WTC11 (cell line): ENCODE measurements around the gene MYO18A. TPM values are rescaled to one million over a fixed set of nuclear protein-coding genes. Genes with fewer than 3 reads are reported as not detected.
A peak's percentile ranks its signal among the peaks of the same experiment; 100 is the strongest.

Experiments
- ATAC-seq: fragments of 200-7000 bp; cut with Tn5 transposase; 2 replicates; pipeline ENCODE4 v1.10.0; 2021; ENCODE audit warnings: mild to moderate bottlenecking, moderate library complexity
- CTCF ChIA-PET: fragments of 300-600 bp; sonication (Branson Sonifier 250); formaldehyde crosslinking; loops from one replicate; lab custom pipeline; 2021; ENCODE audit warnings: antibody characterized with exemption; lab: Charles Lee
- POLR2A ChIA-PET: fragments of 350-600 bp; sonication (Branson Sonifier 250); formaldehyde crosslinking; loops from one replicate; lab custom pipeline; 2021; ENCODE audit warnings: antibody characterized with exemption; lab: Charles Lee
- DNase-seq: peaks from one replicate; pipeline ENCODE4 v3.0.0; 2021; ENCODE audit warnings: low spot score
- H3K27ac Mint-ChIP-seq: 2 replicates; pipeline ENCODE4 v1.8.0; 2021; ENCODE audit warnings: mixed read lengths
- H3K27me3 Mint-ChIP-seq: 2 replicates; pipeline ENCODE4 v1.8.0; 2021; ENCODE audit warnings: low read depth, mild to moderate bottlenecking, moderate library complexity, mixed read lengths
- H3K36me3 Mint-ChIP-seq: 2 replicates; pipeline ENCODE4 v1.8.0; 2021; ENCODE audit warnings: mixed read lengths
- H3K4me1 Mint-ChIP-seq: 2 replicates; pipeline ENCODE4 v1.8.0; 2022; ENCODE audit warnings: mixed read lengths
- H3K4me3 Mint-ChIP-seq: 2 replicates; pipeline ENCODE4 v1.8.0; 2021; ENCODE audit warnings: mild to moderate bottlenecking, moderate library complexity, mixed read lengths
- H3K9me3 Mint-ChIP-seq: 2 replicates; pipeline ENCODE4 v1.8.0; 2021; ENCODE audit warnings: mixed read lengths
- AFF4 ChIP-seq: sonication (generic); formaldehyde crosslinking; IDR thresholded peaks from 2 replicates; pipeline ENCODE4 v1.8.1; 2023; ENCODE audit warnings: mild to moderate bottlenecking, missing genetic modification reagents, borderline replicate concordance
- AR ChIP-seq: fragments of 250-450 bp; sonication (Bioruptor Pico); IDR thresholded peaks from 2 replicates; pipeline ENCODE4 v1.9.0; 2021; ENCODE audit warnings: mild to moderate bottlenecking
- ATF1 ChIP-seq: sonication (generic); formaldehyde crosslinking; IDR thresholded peaks from 2 replicates; pipeline ENCODE4 v1.8.1; 2023; ENCODE audit warnings: mild to moderate bottlenecking, moderate library complexity, missing genetic modification reagents
- ATF6 ChIP-seq: sonication (generic); formaldehyde crosslinking; IDR thresholded peaks from 2 replicates; pipeline ENCODE4 v1.8.1; 2023; ENCODE audit warnings: mild to moderate bottlenecking, missing genetic modification reagents
- CDX4 ChIP-seq: fragments of 250-450 bp; sonication (Bioruptor Pico); IDR thresholded peaks from 2 replicates; pipeline ENCODE4 v1.9.0; 2021; ENCODE audit warnings: moderate library complexity, mild to moderate bottlenecking, inconsistent platforms, borderline replicate concordance
- CREM ChIP-seq: sonication (generic); formaldehyde crosslinking; IDR thresholded peaks from 2 replicates; pipeline ENCODE4 v1.8.1; 2022; ENCODE audit warnings: mild to moderate bottlenecking, missing genetic modification reagents, moderate library complexity
- ESRRA ChIP-seq: sonication (generic); formaldehyde crosslinking; IDR thresholded peaks from 2 replicates; pipeline ENCODE4 v1.8.1; 2022; ENCODE audit warnings: mild to moderate bottlenecking, missing genetic modification reagents, borderline replicate concordance
- ETV6 ChIP-seq: sonication (generic); formaldehyde crosslinking; IDR thresholded peaks from 2 replicates; pipeline ENCODE4 v1.8.1; 2022; ENCODE audit warnings: mild to moderate bottlenecking, missing genetic modification reagents
- HMGA2 ChIP-seq: fragments of 250-450 bp; sonication (Bioruptor Pico); IDR thresholded peaks from 2 replicates; pipeline ENCODE4 v1.4.0; 2021; ENCODE audit warnings: mild to moderate bottlenecking, moderate library complexity
- JUN ChIP-seq: sonication (generic); formaldehyde crosslinking; IDR thresholded peaks from 2 replicates; pipeline ENCODE4 v1.8.0; 2023; ENCODE audit warnings: mild to moderate bottlenecking, missing genetic modification reagents
- NR1H2 ChIP-seq: sonication (generic); formaldehyde crosslinking; IDR thresholded peaks from 2 replicates; pipeline ENCODE4 v1.9.0; 2021; ENCODE audit warnings: mild to moderate bottlenecking, moderate library complexity, missing genetic modification reagents
- TCF7 ChIP-seq: sonication (generic); formaldehyde crosslinking; IDR thresholded peaks from 2 replicates; pipeline ENCODE4 v1.8.0; 2022; ENCODE audit warnings: mild to moderate bottlenecking, low read depth, missing genetic modification reagents, moderate library complexity
- TP53 ChIP-seq: sonication (generic); formaldehyde crosslinking; IDR thresholded peaks from 2 replicates; pipeline ENCODE4 v1.8.1; 2023; ENCODE audit warnings: mild to moderate bottlenecking, missing genetic modification reagents
- ZNF317 ChIP-seq: sonication (generic); formaldehyde crosslinking; IDR thresholded peaks from 2 replicates; pipeline ENCODE4 v1.8.1; 2023; ENCODE audit warnings: low read depth, mild to moderate bottlenecking, moderate library complexity, missing genetic modification reagents, borderline replicate concordance
- ZNF396 ChIP-seq: fragments of 250-450 bp; sonication (Bioruptor Pico); IDR thresholded peaks from 2 replicates; pipeline ENCODE4 v1.8.0; 2021; ENCODE audit warnings: mild to moderate bottlenecking, moderate library complexity, borderline replicate concordance
- ZNF512 ChIP-seq: sonication (generic); formaldehyde crosslinking; IDR thresholded peaks from 2 replicates; pipeline ENCODE4 v1.8.1; 2022; ENCODE audit warnings: missing genetic modification reagents, borderline replicate concordance
- total RNA-seq: library from RNA; stranded (reverse); gene quantifications from 3 replicates; pipeline ENCODE4 v1.2.3, GENCODE V29; 2021

MYO18A gene
- total RNA-seq, 1 experiment from 2014 or later: 54.9 TPM

GRCh38 chr17:29159306-29159860, 20.8 kb downstream of the MYO18A start:
- CTCF ChIA-PET: interaction anchor here (1.1 to 5.2 kb wide), 3 partner anchors 11 to 35 kb away, joined by 6 to 26 read pairs (median 19); partner anchors contain the start of gene MYO18A

GRCh38 chr17:29158488-29159275, 21.5 kb downstream of the MYO18A start:
- POLR2A ChIA-PET: no interaction called here
- DNase-seq (no peak), ATAC-seq (no peak)
- no peaks in the 10 kb centered on the region; the same call in 1 of the 2 replicates for H3K36me3 Mint-ChIP-seq
- H3K4me1 Mint-ChIP-seq: peaks cover 28% of the 10 kb centered on the region
- H3K27me3 Mint-ChIP-seq: no peaks in the 10 kb centered on the region
- no peak overlapping the region for H3K4me3 Mint-ChIP-seq
- CTCF ChIA-PET: interaction anchor here (0.9 to 5.2 kb wide), 4 partner anchors 10 to 42 kb away, joined by 3 to 26 read pairs (median 11); partner anchors contain the start of gene MYO18A
- H3K27ac Mint-ChIP-seq: no peak overlapping the region
- H3K9me3 Mint-ChIP-seq: no peaks in the 10 kb centered on the region
- no peak for TF ChIP-seq ZNF396
- TF ChIP-seq ZNF512: no peak
- TF ChIP-seq ATF6 (CRISPR knock-in tag): no peak
- TF ChIP-seq ZNF317 (CRISPR knock-in tag): no peak
- no peak for TF ChIP-seq TCF7 (CRISPR knock-in tag)
- TF ChIP-seq HMGA2: no peak
- no peak for TF ChIP-seq ESRRA (CRISPR knock-in tag)
- no peak for TF ChIP-seq CREM

More at GRCh38 chr17:29159306-29159860, 20.8 kb downstream of the MYO18A start:
- H3K27me3 Mint-ChIP-seq: no peaks in the 10 kb centered on the region
- H3K4me3 Mint-ChIP-seq: no peak overlapping the region
- H3K27ac Mint-ChIP-seq: peak overlapping the region; percentile 53; the same call in 1 of the 2 replicates
- TF ChIP-seq AR (CRISPR knock-in tag): no peak
- no peak for TF ChIP-seq AFF4 (CRISPR knock-in tag)
- no peak for TF ChIP-seq ETV6
- TF ChIP-seq NR1H2: no peak
- no peak for TF ChIP-seq ATF1 (CRISPR knock-in tag)
- no peak for TF ChIP-seq TP53 (CRISPR knock-in tag)
- TF ChIP-seq CDX4: no peak
- TF ChIP-seq ESRRA (CRISPR knock-in tag): no peak
- TF ChIP-seq JUN (CRISPR knock-in tag): no peak
- POLR2A ChIA-PET: no interaction called here
- peaks cover 2% of the 10 kb centered on the region; the same call in 1 of the 2 replicates for H3K36me3 Mint-ChIP-seq
- no peak for DNase-seq
- ATAC-seq: no peak
- peaks cover 28% of the 10 kb centered on the region for H3K4me1 Mint-ChIP-seq
- H3K9me3 Mint-ChIP-seq: no peaks in the 10 kb centered on the region
